ENCODE measurements around the gene SCN8A.

The SCN8A gene

DNA sequence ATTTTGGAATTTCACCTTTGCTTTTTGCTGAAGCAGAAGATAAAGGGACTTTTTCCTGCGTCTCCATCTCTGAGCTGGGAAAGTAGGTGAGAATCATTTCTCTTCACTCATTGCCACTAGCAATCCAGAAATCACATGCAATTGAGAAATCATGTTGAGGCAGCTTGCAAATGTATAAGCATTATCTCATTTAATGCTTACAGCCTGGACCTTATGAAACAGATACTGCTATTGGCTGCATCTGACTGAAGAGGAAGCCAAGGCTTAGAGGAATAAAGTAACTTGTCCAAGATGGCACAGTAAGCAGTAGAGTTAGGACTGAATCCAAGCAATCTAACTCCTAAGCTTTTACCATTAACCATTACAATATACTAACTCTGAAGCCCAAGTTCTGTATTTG lies 135.1 kb downstream of the SCN8A start:
- Histone ChIP-seq H3K27ac (ENCODE audit: low read depth, low read length) (no peak overlapping the region), H3K27me3 (ENCODE audit: control insufficient read depth in 5 of 5, insufficient read depth in 4 of 5, low read length in 5 of 5) (peaks cover 4 to 13% (median 8%) of the 10 kb centered on the region in 5 donors), H3K4me1 (ENCODE audit: control insufficient read depth in 5 of 5, insufficient read depth in 5 of 5, low read length in 5 of 5) (peaks cover 0 to 8% (median 6%) of the 10 kb centered on the region in 5 donors), H3K9ac (ENCODE audit: low read length in 5 of 5) (no peak overlapping the region), H3K4me3 (ENCODE audit: low read depth in 1 of 5, low read length in 5 of 5) (no peak overlapping the region), H3K36me3 (ENCODE audit: control insufficient read depth in 5 of 5, insufficient read depth in 5 of 5, low read length in 5 of 5) (no peaks in the 10 kb centered on the region), H3K9me3 (ENCODE audit: control insufficient read depth in 5 of 5, low read length in 5 of 5) (no peaks in the 10 kb centered on the region)

DNA sequence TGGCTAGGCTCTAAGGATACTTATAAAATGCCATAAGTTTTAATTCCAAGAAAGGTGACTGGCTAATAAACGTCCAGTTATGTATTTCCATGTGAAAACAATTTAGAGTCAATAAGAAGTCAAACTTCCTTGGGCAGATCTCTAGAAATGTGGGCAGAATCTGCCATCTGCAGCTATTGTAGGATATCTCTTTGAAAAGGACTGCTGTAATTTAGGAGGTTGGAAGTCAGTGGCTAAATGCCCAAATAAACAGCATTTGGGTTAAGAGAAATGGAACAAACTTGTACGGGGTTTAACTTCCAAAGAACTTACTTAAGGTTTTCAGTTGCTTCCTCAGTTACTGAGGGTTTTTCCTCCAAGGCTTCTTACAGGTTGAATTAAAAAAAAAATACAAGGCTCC lies 135.9 kb downstream of the SCN8A start:
- H3K27ac ChIP-seq (ENCODE audit: low read depth, low read length), result no peak overlapping the region
- H3K4me3 ChIP-seq (ENCODE audit: low read depth in 1 of 5, low read length in 5 of 5), result no peak overlapping the region
- peaks cover 2 to 6% (median 5%) of the 10 kb centered on the region in 5 donors for H3K27me3 ChIP-seq (ENCODE audit: control insufficient read depth in 5 of 5, insufficient read depth in 4 of 5, low read length in 5 of 5)
- H3K9ac ChIP-seq (ENCODE audit: low read length in 5 of 5), result no peak overlapping the region
- H3K36me3 ChIP-seq (ENCODE audit: control insufficient read depth in 5 of 5, insufficient read depth in 5 of 5, low read length in 5 of 5), result no peaks in the 10 kb centered on the region
- H3K9me3 ChIP-seq (ENCODE audit: control insufficient read depth in 5 of 5, low read length in 5 of 5), result peaks cover 0 to under 1% (median 0%) of the 10 kb centered on the region in 5 donors
- peaks cover 0 to under 1% (median 0%) of the 10 kb centered on the region in 5 donors for H3K4me1 ChIP-seq (ENCODE audit: control insufficient read depth in 5 of 5, insufficient read depth in 5 of 5, low read length in 5 of 5)

DNA sequence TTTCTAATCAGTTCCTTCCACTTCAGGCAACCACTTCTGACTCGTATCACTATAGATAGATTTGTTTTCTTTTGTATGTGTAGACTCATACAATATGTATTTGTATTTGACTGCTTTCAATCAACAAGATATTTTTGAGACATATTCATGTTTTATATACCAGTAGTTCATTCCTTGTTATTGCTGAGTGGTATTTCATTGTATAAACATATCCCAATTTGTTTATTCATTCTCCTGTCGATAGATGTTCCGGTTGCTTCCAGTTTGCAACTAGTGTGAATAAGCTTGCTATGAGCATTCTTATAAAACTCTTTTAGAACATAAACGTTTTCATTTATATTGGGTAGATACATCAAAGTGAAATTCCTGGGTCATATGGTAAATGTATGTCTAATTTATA lies 138.3 kb downstream of the SCN8A start:
- H3K27me3 ChIP-seq (ENCODE audit: control insufficient read depth in 5 of 5, insufficient read depth in 4 of 5, low read length in 5 of 5), result no peaks in the 10 kb centered on the region
- no peak overlapping the region for H3K27ac ChIP-seq (ENCODE audit: low read depth, low read length)
- no peak overlapping the region for H3K4me3 ChIP-seq (ENCODE audit: low read depth in 1 of 5, low read length in 5 of 5)
- H3K36me3 ChIP-seq (ENCODE audit: control insufficient read depth in 5 of 5, insufficient read depth in 5 of 5, low read length in 5 of 5), result no peaks in the 10 kb centered on the region
- H3K9ac ChIP-seq (ENCODE audit: low read length in 5 of 5), result no peak overlapping the region
- no peaks in the 10 kb centered on the region for H3K4me1 ChIP-seq (ENCODE audit: control insufficient read depth in 5 of 5, insufficient read depth in 5 of 5, low read length in 5 of 5)
- peaks cover 0 to 7% (median 0%) of the 10 kb centered on the region in 5 donors for H3K9me3 ChIP-seq (ENCODE audit: control insufficient read depth in 5 of 5, low read length in 5 of 5)

DNA sequence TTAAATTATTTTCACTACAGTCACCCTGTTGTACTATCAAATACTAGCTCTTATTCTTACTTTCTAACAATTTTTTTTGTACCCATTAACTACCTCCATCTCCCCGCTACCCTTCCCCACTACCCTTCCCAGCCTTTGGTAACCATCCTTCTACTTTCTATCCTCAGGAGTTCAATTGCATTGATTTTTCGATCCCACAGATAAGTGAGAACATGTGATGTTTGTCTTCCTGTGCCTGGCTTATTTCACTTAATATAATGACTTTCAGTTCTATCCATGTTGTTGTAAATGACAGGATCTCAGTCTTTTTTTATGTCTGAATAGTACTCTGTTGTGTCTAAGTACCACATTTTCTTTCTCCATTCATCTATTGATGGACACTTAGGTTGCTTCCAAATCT lies 139.7 kb downstream of the SCN8A start:
- Histone ChIP-seq H3K4me3 (ENCODE audit: low read depth in 1 of 5, low read length in 5 of 5) (no peak overlapping the region), H3K27ac (ENCODE audit: low read depth, low read length) (no peak overlapping the region), H3K9ac (ENCODE audit: low read length in 5 of 5) (no peak overlapping the region), H3K4me1 (ENCODE audit: control insufficient read depth in 5 of 5, insufficient read depth in 5 of 5, low read length in 5 of 5) (no peaks in the 10 kb centered on the region), H3K9me3 (ENCODE audit: control insufficient read depth in 5 of 5, low read length in 5 of 5) (peaks cover 0 to 7% (median 0%) of the 10 kb centered on the region in 5 donors), H3K27me3 (ENCODE audit: control insufficient read depth in 5 of 5, insufficient read depth in 4 of 5, low read length in 5 of 5) (no peaks in the 10 kb centered on the region), H3K36me3 (ENCODE audit: control insufficient read depth in 5 of 5, insufficient read depth in 5 of 5, low read length in 5 of 5) (no peaks in the 10 kb centered on the region)

DNA sequence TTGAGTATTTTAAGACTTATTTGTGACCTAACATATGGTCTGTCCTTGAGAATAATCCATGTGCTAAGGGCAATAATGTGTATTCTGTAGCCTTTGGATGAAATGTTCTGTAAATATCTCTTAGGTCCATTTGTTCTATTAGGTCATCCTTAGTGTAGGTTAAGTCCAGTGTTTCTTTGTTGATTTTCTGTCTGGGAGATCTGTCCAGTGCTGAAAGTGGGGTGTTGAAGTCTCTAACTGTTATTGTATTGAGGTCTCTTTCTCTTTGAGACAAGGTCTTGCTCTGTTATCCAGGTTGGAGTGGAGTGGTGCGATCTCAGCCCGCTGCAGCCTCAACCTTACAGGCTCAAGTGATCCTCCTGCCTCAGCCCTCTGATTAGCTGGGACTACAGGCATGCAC lies 149.5 kb downstream of the SCN8A start:
- Histone ChIP-seq H3K4me1 (ENCODE audit: control insufficient read depth in 5 of 5, insufficient read depth in 5 of 5, low read length in 5 of 5) (peaks cover 0 to 4% (median 0%) of the 10 kb centered on the region in 5 donors), H3K9me3 (ENCODE audit: control insufficient read depth in 5 of 5, low read length in 5 of 5) (peaks cover 0 to 5% (median 0%) of the 10 kb centered on the region in 5 donors), H3K27me3 (ENCODE audit: control insufficient read depth in 5 of 5, insufficient read depth in 4 of 5, low read length in 5 of 5) (no peaks in the 10 kb centered on the region), H3K27ac (ENCODE audit: low read depth, low read length) (no peak overlapping the region), H3K9ac (ENCODE audit: low read length in 5 of 5) (no peak overlapping the region), H3K4me3 (ENCODE audit: low read depth in 1 of 5, low read length in 5 of 5) (no peak overlapping the region), H3K36me3 (ENCODE audit: control insufficient read depth in 5 of 5, insufficient read depth in 5 of 5, low read length in 5 of 5) (no peaks in the 10 kb centered on the region)

DNA sequence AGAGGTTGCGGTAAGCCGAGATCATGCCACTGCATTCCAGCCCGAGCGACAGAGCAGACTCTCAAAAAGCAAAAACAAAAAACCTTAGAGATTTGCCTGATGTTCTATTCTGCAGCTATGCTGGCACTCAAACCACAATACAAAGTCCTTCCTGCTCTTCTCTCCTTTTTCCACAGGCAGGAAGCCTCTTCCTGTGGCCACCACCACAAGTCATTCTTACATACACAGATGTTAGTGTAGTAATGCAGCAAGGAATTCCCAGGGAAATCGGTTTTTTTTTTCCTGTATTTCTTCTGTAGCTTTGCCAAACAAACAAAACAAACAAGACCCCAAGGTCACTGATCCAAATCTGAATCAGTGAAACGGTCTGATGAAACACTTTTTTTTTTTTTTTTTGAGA lies 153.2 kb downstream of the SCN8A start:
- no peak overlapping the region for H3K27ac ChIP-seq (ENCODE audit: low read depth, low read length)
- H3K4me3 ChIP-seq (ENCODE audit: low read depth in 1 of 5, low read length in 5 of 5), result no peak overlapping the region
- peaks cover 0 to 5% (median 0%) of the 10 kb centered on the region in 5 donors for H3K9me3 ChIP-seq (ENCODE audit: control insufficient read depth in 5 of 5, low read length in 5 of 5)
- no peak overlapping the region for H3K9ac ChIP-seq (ENCODE audit: low read length in 5 of 5)
- H3K27me3 ChIP-seq (ENCODE audit: control insufficient read depth in 5 of 5, insufficient read depth in 4 of 5, low read length in 5 of 5), result no peaks in the 10 kb centered on the region
- no peaks in the 10 kb centered on the region for H3K36me3 ChIP-seq (ENCODE audit: control insufficient read depth in 5 of 5, insufficient read depth in 5 of 5, low read length in 5 of 5)
- peaks cover 0 to 4% (median 0%) of the 10 kb centered on the region in 5 donors for H3K4me1 ChIP-seq (ENCODE audit: control insufficient read depth in 5 of 5, insufficient read depth in 5 of 5, low read length in 5 of 5)

DNA sequence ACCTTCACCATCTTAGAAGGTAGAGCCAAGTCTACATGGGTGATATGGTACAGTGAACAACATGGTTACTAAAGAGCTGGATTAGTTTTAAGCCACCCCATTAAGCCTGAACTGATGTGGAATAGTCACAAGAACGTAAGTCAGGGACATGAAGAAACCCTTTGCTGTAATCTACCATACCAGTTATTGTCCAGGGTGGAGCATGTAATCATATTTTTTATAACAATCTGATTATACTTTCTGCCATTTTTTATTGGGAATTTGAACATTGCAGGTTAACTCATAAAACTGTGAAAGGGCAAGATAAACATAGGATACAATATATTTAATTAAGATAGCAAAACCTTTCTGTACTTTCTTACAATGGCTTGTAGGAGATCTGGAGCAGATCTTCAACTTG lies 153.9 kb downstream of the SCN8A start:
- Histone ChIP-seq H3K4me1 (ENCODE audit: control insufficient read depth in 5 of 5, insufficient read depth in 5 of 5, low read length in 5 of 5) (peaks cover 0 to 4% (median 0%) of the 10 kb centered on the region in 5 donors), H3K4me3 (ENCODE audit: low read depth in 1 of 5, low read length in 5 of 5) (no peak overlapping the region), H3K9me3 (ENCODE audit: control insufficient read depth in 5 of 5, low read length in 5 of 5) (peaks cover 0 to 5% (median 0%) of the 10 kb centered on the region in 5 donors)

DNA sequence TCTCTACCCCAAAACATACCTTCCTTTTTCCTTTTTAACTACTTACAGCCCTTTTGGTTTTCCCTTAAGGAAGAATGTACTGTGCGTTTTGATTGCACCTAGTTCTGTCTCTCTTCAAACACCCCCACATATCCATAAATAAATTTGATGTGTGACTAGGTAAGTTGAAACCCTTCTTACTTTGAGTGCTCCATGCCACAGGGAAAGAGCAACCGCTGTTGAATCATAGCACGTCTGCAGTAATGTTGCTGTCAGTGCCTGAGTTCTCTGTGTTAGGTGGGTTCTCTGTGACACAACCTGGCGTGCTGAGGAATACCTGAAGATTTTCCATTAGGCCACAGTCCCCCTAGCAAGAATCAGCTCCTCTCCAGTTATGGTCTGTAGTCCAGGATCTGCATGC lies 155.4 kb downstream of the SCN8A start:
- Histone ChIP-seq H3K9ac (ENCODE audit: low read length in 5 of 5) (no peak overlapping the region), H3K36me3 (ENCODE audit: control insufficient read depth in 5 of 5, insufficient read depth in 5 of 5, low read length in 5 of 5) (no peaks in the 10 kb centered on the region), H3K27ac (ENCODE audit: low read depth, low read length) (no peak overlapping the region), H3K4me1 (ENCODE audit: control insufficient read depth in 5 of 5, insufficient read depth in 5 of 5, low read length in 5 of 5) (peaks cover 0 to 11% (median 2%) of the 10 kb centered on the region in 5 donors), H3K4me3 (ENCODE audit: low read depth in 1 of 5, low read length in 5 of 5) (no peak overlapping the region), H3K27me3 (ENCODE audit: control insufficient read depth in 5 of 5, insufficient read depth in 4 of 5, low read length in 5 of 5) (no peaks in the 10 kb centered on the region), H3K9me3 (ENCODE audit: control insufficient read depth in 5 of 5, low read length in 5 of 5) (no peaks in the 10 kb centered on the region)

More for the DNA sequence above, 153.9 kb downstream of the SCN8A start:
- H3K36me3 ChIP-seq (ENCODE audit: control insufficient read depth in 5 of 5, insufficient read depth in 5 of 5, low read length in 5 of 5), result no peaks in the 10 kb centered on the region
- no peak overlapping the region for H3K27ac ChIP-seq (ENCODE audit: low read depth, low read length)
- no peak overlapping the region for H3K9ac ChIP-seq (ENCODE audit: low read length in 5 of 5)
- H3K27me3 ChIP-seq (ENCODE audit: control insufficient read depth in 5 of 5, insufficient read depth in 4 of 5, low read length in 5 of 5), result no peaks in the 10 kb centered on the region

DNA sequence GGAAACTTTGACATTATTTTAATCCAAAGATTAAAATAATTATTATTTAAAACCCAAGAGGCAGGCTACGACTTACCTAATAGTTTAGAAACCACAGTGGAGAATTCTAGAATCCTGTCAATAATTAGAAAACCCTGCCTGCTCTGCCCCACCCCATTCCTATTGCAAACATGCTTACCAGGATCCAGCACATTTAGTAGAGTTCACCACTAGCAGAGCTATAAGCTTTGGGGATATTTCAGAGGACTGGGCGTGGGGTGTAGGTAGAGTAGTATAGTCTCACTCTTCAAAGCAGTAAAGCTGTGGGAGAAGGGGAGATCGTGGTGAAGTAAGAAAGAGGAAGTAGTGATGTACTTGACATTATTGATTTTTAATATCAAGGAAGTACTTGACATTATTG lies 157.2 kb downstream of the SCN8A start:
- H3K4me3 ChIP-seq (ENCODE audit: low read depth in 1 of 5, low read length in 5 of 5), result no peak overlapping the region
- H3K9me3 ChIP-seq (ENCODE audit: control insufficient read depth in 5 of 5, low read length in 5 of 5), result no peaks in the 10 kb centered on the region
- no peaks in the 10 kb centered on the region for H3K36me3 ChIP-seq (ENCODE audit: control insufficient read depth in 5 of 5, insufficient read depth in 5 of 5, low read length in 5 of 5)
- H3K27ac ChIP-seq (ENCODE audit: low read depth, low read length), result no peak overlapping the region
- no peak overlapping the region for H3K9ac ChIP-seq (ENCODE audit: low read length in 5 of 5)
- H3K4me1 ChIP-seq (ENCODE audit: control insufficient read depth in 5 of 5, insufficient read depth in 5 of 5, low read length in 5 of 5), result peaks cover 0 to 23% (median 13%) of the 10 kb centered on the region in 5 donors
- H3K27me3 ChIP-seq (ENCODE audit: control insufficient read depth in 5 of 5, insufficient read depth in 4 of 5, low read length in 5 of 5), result no peaks in the 10 kb centered on the region

DNA sequence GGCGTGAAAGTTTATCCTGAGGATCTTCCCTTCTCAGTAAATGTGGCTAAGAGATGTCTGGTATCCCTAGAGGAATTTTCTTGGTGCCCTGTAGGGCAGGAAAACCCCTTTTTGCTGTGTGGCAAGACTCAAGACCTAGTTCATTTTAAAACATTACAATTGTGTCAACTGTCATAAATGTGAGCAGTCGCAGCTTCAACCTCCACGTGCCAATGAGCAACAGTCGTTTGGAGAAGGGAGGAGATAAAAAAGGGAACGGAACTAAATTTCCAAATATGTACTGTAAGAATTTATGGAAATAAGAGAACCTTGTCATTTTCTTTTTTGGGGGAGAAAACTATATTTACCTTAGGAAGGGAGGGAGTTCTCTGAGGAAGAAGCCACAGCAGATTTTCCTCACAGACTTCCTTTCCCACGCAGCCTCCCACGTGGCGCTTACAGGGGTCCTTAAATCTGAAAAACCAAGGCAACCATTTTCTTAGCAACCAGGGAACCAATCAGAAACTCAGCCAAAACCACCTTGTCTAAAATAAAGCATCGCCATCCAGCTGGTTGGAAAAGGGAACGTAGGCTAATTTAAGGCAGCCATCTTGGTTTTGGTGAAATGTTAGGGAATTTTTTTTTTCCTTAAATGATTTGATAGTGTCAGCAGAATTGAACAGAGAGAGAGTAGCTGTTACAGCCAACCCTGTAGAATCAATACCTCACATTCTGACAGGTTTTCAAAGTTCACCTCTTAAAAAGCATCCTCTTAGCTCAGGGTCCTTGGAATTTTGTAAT lies 158.4 kb downstream of the SCN8A start:
- H3K4me1 ChIP-seq (ENCODE audit: control insufficient read depth in 5 of 5, insufficient read depth in 5 of 5, low read length in 5 of 5), result peaks cover 0 to 19% (median 13%) of the 10 kb centered on the region in 5 donors
- H3K36me3 ChIP-seq (ENCODE audit: control insufficient read depth in 5 of 5, insufficient read depth in 5 of 5, low read length in 5 of 5), result no peaks in the 10 kb centered on the region
- H3K27me3 ChIP-seq (ENCODE audit: control insufficient read depth in 5 of 5, insufficient read depth in 4 of 5, low read length in 5 of 5), result no peaks in the 10 kb centered on the region
- H3K9me3 ChIP-seq (ENCODE audit: control insufficient read depth in 5 of 5, low read length in 5 of 5), result no peaks in the 10 kb centered on the region
- no peak overlapping the region for H3K27ac ChIP-seq (ENCODE audit: low read depth, low read length)
- H3K4me3 ChIP-seq (ENCODE audit: low read depth in 1 of 5, low read length in 5 of 5), result no peak overlapping the region
- no peak overlapping the region for H3K9ac ChIP-seq (ENCODE audit: low read length in 5 of 5)
